GM15510 (cell line): Measurements from ENCODE around the gene ZMPSTE24.

Experiments used
- POLR2A ChIP-seq: IDR thresholded peaks from 3 replicates; pipeline ENCODE4 v1.6.1; 2011; ENCODE audit warnings: borderline replicate concordance; ENCODE audit not compliant: insufficient read length; ENCODE audit errors: extremely low read depth

ZMPSTE24 gene

GRCh38 chr1:40274331-40274730 lies 16.3 kb downstream of the ZMPSTE24 start:
- TF ChIP-seq POLR2A, result no peak

- no peak for TF ChIP-seq POLR2A
These were observed 18.1 kb downstream of the ZMPSTE24 start for GRCh38 chr1:40276122-40276521.

GRCh38 chr1:40281853-40282252 lies 23.8 kb downstream of the ZMPSTE24 start:
- TF ChIP-seq POLR2A, result no peak

- TF ChIP-seq POLR2A, result no peak
These were observed 33.3 kb downstream of the ZMPSTE24 start for GRCh38 chr1:40291293-40291692.

- no peak for TF ChIP-seq POLR2A
These were observed 41.6 kb downstream of the ZMPSTE24 start for GRCh38 chr1:40299366-40300248.

GRCh38 chr1:40300249-40300567 lies 42.2 kb downstream of the ZMPSTE24 start:
- TF ChIP-seq POLR2A, result no peak

- TF ChIP-seq POLR2A, result no peak
These were observed 42.6 kb downstream of the ZMPSTE24 start for GRCh38 chr1:40300651-40301050.

- TF ChIP-seq POLR2A, result no peak
These were observed 43.0 kb downstream of the ZMPSTE24 start for GRCh38 chr1:40301066-40301465.

- TF ChIP-seq POLR2A, result no peak
These were observed 43.7 kb downstream of the ZMPSTE24 start for GRCh38 chr1:40301541-40302299.

GRCh38 chr1:40302475-40302874 lies 44.4 kb downstream of the ZMPSTE24 start:
- TF ChIP-seq POLR2A, result no peak

GRCh38 chr1:40303051-40303771 lies 45.2 kb downstream of the ZMPSTE24 start:
- TF ChIP-seq POLR2A, result no peak

- TF ChIP-seq POLR2A, result no peak
These were observed 45.8 kb downstream of the ZMPSTE24 start for GRCh38 chr1:40303790-40304189.

- TF ChIP-seq POLR2A, result no peak
These were observed 47.4 kb downstream of the ZMPSTE24 start for GRCh38 chr1:40305451-40305850.

- TF ChIP-seq POLR2A, result no peak
These were observed 47.8 kb downstream of the ZMPSTE24 start for GRCh38 chr1:40305871-40306270.

GRCh38 chr1:40306296-40306695 lies 48.3 kb downstream of the ZMPSTE24 start:
- TF ChIP-seq POLR2A, result no peak
